Activated naive CD4-positive, alpha-beta T cell treated with anti-CD3 and anti-CD28 coated beads, Interleukin-2, amount 50 U/mL, for 24 hours (primary cell): ENCODE measurements around the gene RPL13.

Source experiments
- H3K27ac Mint-ChIP-seq: one replicate; pipeline ENCODE4 v1.8.0; 2021; ENCODE audit warnings: mild to moderate bottlenecking, mixed read lengths
- H3K27me3 Mint-ChIP-seq: one replicate; pipeline ENCODE4 v1.8.0; 2021; ENCODE audit warnings: mixed read lengths
- H3K36me3 Mint-ChIP-seq: one replicate; pipeline ENCODE4 v1.8.0; 2021; ENCODE audit warnings: mixed read lengths
- H3K4me1 Mint-ChIP-seq: one replicate; pipeline ENCODE4 v1.8.0; 2021; ENCODE audit warnings: mixed read lengths
- H3K4me3 Mint-ChIP-seq: one replicate; pipeline ENCODE4 v1.8.0; 2021; ENCODE audit warnings: mild to moderate bottlenecking, mixed read lengths
- H3K9me3 Mint-ChIP-seq: one replicate; pipeline ENCODE4 v1.8.0; 2021; ENCODE audit warnings: mixed read lengths

The RPL13 gene

DNA sequence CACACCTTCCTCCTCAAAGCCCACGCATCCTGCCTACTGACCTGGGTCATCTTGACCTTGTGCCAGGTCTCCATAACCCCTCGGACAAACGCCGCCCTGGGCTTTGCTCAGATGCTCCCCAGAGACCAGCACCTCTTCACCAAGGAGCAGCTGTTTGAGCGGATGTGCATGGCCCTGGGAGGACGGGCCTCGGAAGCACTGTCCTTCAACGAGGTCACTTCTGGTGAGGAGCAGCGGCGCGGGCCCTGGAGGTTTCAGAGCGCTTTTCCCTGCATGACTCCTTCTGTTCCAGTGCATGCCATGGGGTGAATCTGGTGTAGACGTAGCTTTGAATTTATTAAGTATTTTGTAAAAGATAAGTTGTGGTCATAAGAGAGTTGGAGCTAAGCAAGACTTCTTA lies 7.6 kb upstream of the RPL13 start:
- Mint-ChIP-seq H3K27ac (no peak overlapping the region), H3K36me3 (peaks cover 2% of the 10 kb centered on the region), H3K9me3 (no peaks in the 10 kb centered on the region), H3K4me3 (no peak overlapping the region), H3K4me1 (peaks cover 31% of the 10 kb centered on the region), H3K27me3 (no peaks in the 10 kb centered on the region)

- H3K27ac Mint-ChIP-seq = no peak overlapping the region
- H3K4me3 Mint-ChIP-seq = no peak overlapping the region
- H3K27me3 Mint-ChIP-seq = no peaks in the 10 kb centered on the region
- H3K36me3 Mint-ChIP-seq = peaks cover 2% of the 10 kb centered on the region
- H3K9me3 Mint-ChIP-seq = no peaks in the 10 kb centered on the region
- H3K4me1 Mint-ChIP-seq = peaks cover 23% of the 10 kb centered on the region
Measured at GRCh38 chr16:89553733-89554132, 6.7 kb upstream of the RPL13 start.

GRCh38 chr16:89554343-89554742 lies 6.1 kb upstream of the RPL13 start:
- Mint-ChIP-seq H3K4me3 (no peak overlapping the region), H3K27ac (no peak overlapping the region), H3K36me3 (no peaks in the 10 kb centered on the region), H3K27me3 (no peaks in the 10 kb centered on the region), H3K9me3 (no peaks in the 10 kb centered on the region), H3K4me1 (peaks cover 17% of the 10 kb centered on the region)

DNA sequence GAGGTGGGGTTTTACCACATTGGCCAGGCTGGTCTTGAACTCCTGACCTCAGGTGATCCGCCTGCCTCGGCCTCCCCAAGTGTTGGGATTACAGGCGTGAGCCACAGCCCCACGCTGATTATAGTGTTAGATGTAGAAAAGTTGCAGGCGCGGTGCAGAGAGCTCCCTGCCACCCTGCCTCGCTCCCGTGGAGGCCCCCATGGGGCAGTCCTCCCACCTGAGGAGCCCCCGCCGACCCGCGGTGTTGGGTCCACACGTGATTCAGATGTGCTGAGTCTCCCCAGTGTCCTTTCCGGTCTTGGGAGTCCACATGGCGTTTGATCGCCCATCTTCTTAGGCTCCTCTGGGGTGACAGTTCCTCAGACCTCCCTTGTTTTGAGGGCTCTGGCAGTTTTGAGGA lies 5.2 kb upstream of the RPL13 start:
- Mint-ChIP-seq H3K4me3 (no peak overlapping the region), H3K36me3 (no peaks in the 10 kb centered on the region), H3K9me3 (no peaks in the 10 kb centered on the region), H3K27me3 (no peaks in the 10 kb centered on the region), H3K4me1 (peaks cover 7% of the 10 kb centered on the region), H3K27ac (no peak overlapping the region)

- Mint-ChIP-seq H3K4me1 (peaks cover 7% of the 10 kb centered on the region), H3K36me3 (no peaks in the 10 kb centered on the region), H3K27me3 (no peaks in the 10 kb centered on the region), H3K4me3 (no peak overlapping the region), H3K9me3 (no peaks in the 10 kb centered on the region), H3K27ac (no peak overlapping the region)
Measured at GRCh38 chr16:89555780-89556179, 4.7 kb upstream of the RPL13 start.

DNA sequence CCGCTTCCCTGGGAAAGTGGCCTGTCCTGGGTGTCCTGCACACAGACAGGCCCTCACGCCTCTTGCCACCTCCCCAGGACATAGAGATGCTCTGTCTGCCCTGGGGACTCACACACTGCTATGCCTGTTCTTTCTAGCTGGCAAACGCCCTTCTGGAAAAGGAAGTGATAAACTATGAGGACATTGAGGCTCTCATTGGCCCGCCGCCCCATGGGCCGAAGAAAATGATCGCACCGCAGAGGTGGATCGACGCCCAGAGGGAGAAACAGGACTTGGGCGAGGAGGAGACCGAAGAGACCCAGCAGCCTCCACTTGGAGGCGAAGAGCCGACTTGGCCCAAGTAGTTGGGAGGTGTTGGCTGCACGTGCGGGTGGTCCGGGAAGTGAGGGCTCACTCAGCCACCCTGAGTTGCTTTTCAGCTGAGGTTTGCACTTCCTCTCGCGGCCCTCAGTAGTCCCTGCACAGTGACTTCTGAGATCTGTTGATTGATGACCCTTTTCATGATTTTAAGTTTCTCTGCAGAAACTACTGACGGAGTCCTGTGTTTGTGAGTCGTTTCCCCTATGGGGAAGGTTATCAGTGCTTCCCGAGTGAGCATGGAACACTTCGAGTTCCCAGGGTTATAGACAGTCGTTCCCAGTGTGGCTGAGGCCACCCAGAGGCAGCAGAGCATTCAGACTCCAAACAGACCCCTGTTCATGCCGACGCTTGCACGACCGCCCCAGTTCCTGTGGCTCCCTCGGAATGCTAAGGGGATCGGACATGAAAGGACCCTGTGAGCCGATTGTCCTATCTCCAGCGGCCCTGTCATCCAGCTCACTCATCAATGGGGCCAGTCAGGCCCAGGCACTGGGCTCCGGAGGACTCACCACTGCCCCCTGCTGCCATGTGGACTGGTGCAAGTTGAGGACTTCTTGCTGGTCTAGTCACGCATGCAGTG lies 3.5 kb upstream of the RPL13 start:
- Mint-ChIP-seq H3K27me3 (no peaks in the 10 kb centered on the region), H3K4me3 (peak overlapping the region; percentile 54), H3K36me3 (peaks cover 8% of the 10 kb centered on the region), H3K27ac (peak overlapping the region; percentile 46), H3K4me1 (peaks cover 10% of the 10 kb centered on the region), H3K9me3 (no peaks in the 10 kb centered on the region)

DNA sequence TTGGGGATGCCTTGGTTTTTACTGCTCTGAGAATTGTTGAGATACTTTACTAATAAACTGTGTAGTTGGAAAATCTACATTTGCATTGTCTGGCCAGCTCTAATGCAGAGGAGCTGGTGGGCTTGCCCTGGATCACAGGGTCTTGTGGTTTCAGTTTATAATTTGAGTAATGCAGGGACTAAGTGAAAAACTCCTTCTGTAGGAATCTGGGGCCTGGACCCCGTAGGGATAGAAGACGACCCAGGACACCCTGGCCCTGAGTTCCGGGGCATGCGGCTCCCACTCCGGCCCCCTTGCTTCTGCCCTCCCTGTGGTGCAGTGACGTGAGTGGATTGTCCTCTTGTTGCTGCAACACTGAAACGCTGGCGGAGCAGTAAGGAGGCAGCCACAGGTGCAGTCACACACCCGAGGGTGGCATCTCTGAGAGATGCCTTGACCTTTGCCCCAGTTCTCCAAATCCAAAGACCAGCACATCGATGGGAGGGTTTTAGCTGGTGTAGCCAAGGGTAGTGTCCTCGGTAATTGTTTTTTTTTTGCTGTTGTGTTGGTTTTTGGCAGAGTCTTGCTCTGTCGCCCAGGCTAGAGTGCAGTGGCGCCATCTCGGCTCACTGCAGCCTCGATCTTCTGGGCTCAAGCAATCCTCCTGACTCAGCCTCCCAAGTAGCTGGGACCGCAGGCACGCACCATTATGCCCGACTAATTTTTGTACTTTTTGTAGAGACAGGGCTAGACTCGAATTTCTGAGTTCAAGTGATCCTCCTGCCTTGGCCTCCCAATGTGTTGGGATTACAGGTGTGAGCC lies 2.6 kb upstream of the RPL13 start:
- Mint-ChIP-seq H3K27ac (peak overlapping the region; percentile 46), H3K9me3 (no peaks in the 10 kb centered on the region), H3K36me3 (peaks cover 16% of the 10 kb centered on the region), H3K27me3 (no peaks in the 10 kb centered on the region), H3K4me3 (peak overlapping the region; percentile 54), H3K4me1 (peaks cover 17% of the 10 kb centered on the region)

DNA sequence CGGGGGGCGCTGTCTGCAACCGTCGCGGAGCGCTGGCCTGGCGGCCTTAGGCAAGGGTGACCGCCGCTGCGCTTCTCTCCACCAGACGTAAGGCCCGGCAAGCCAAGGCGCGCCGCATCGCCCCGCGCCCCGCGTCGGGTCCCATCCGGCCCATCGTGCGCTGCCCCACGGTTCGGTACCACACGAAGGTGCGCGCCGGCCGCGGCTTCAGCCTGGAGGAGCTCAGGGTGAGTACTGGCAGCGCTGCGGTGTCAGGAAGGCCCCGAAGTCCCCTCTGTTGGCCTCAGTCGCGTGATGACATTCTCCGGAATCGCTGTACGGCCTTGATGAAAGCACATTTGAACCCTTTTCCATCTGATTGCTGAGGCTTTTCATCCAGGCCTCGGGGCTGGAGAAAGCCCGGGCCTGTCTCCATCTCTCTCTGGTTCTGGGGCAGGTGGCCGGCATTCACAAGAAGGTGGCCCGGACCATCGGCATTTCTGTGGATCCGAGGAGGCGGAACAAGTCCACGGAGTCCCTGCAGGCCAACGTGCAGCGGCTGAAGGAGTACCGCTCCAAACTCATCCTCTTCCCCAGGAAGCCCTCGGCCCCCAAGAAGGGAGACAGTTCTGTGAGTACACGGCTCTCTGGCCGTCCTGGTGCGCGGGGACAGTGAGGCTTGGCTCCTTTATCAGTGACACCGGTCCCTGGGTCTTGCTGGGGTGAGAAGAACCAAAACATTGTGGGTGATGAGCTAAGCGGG lies 831 bp downstream of the RPL13 start:
- Mint-ChIP-seq H3K4me3 (peak overlapping the region; percentile 98), H3K4me1 (peaks cover 51% of the 10 kb centered on the region), H3K27me3 (no peaks in the 10 kb centered on the region), H3K9me3 (no peaks in the 10 kb centered on the region), H3K36me3 (peaks cover 22% of the 10 kb centered on the region), H3K27ac (peak overlapping the region; percentile 94)

DNA sequence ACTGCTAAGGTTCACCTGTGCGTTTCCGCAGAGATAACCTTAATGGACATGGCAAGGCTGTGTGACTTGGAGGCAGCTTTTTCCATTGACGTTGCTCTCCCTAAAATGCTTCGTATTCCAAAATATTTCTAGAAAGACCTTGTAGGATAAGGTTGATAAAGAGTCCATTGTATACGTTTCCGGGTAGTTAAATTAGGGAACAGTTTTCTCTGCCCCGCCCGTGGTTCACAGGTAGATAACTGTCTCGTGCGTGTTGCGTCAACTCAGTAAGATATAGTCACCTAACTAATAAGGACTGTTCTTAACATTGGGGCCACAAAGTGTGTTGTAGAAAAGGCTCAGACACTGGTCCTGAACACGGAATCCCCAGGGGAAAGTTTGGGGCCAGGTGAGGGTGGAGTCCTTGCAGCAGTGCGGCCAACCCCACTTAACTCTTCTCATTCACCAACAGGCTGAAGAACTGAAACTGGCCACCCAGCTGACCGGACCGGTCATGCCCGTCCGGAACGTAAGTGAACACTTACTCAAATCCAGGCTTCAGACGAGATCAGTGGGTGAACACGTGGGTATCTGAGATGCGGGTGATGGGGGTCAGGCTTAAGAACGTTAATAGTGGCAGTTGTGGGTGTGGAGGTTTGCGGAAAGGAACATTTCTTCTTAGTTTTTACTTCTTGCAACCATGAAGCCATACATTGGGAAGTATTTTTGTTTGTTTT lies 1.6 kb downstream of the RPL13 start:
- Mint-ChIP-seq H3K9me3 (no peaks in the 10 kb centered on the region), H3K27me3 (no peaks in the 10 kb centered on the region)

GRCh38 chr16:89562939-89563338 lies 2.5 kb downstream of the RPL13 start:
- no peaks in the 10 kb centered on the region for H3K27me3 Mint-ChIP-seq
- H3K36me3 Mint-ChIP-seq = peaks cover 22% of the 10 kb centered on the region
- peaks cover 45% of the 10 kb centered on the region for H3K4me1 Mint-ChIP-seq
- peak overlapping the region; percentile 98 for H3K4me3 Mint-ChIP-seq
- peak overlapping the region; percentile 94 for H3K27ac Mint-ChIP-seq
- no peaks in the 10 kb centered on the region for H3K9me3 Mint-ChIP-seq

More for the DNA sequence above, 1.6 kb downstream of the RPL13 start:
- Mint-ChIP-seq H3K4me1 (peaks cover 52% of the 10 kb centered on the region), H3K36me3 (peaks cover 22% of the 10 kb centered on the region), H3K4me3 (peak overlapping the region; percentile 98), H3K27ac (peak overlapping the region; percentile 94)

GRCh38 chr16:89563639-89564392 lies 3.3 kb downstream of the RPL13 start:
- H3K9me3 Mint-ChIP-seq = no peaks in the 10 kb centered on the region
- H3K36me3 Mint-ChIP-seq = peaks cover 22% of the 10 kb centered on the region
- H3K27ac Mint-ChIP-seq = peak overlapping the region; percentile 86
- H3K27me3 Mint-ChIP-seq = no peaks in the 10 kb centered on the region
- peaks cover 45% of the 10 kb centered on the region for H3K4me1 Mint-ChIP-seq
- peak overlapping the region; percentile 98 for H3K4me3 Mint-ChIP-seq

DNA sequence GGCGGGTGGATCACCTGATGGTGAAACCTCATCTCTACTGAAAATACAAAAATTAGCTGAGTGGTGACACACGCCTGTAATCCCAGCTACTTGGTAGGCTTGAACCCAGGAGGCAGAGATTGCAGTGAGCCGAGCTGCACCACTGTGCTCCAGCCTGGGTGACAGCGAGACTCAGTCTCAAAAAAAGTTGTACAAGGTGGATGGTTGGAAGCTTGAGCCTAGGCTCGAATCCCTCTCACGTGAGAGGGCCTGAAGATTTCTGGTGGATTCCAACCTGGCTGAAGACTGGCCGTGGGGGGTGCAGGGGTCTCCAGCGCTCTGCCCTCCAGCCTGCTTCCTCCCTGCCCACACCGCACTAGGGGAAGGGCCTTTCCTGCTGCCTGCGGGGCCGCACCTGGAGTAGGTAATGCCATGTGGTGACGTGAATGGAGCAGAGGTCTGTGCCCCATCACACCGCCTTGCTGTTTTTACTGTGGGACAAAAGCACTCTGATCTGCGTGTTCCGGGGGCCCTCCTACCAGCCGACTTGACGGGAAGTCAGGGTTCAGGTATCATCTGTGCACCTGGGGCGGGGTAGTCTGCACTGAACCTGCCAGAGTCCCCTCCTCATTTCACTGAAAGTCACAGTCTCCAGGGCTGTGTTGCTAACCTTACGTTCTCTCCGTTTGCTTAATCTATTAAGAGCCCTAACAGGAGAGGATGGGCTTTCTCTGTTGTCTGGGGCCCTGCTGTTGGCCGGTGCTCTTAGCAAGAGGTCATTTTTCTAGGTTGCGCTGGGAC lies 4.2 kb downstream of the RPL13 start:
- Mint-ChIP-seq H3K27me3 (no peaks in the 10 kb centered on the region), H3K36me3 (peaks cover 22% of the 10 kb centered on the region), H3K4me3 (peak overlapping the region; percentile 98), H3K4me1 (peaks cover 45% of the 10 kb centered on the region), H3K27ac (peak overlapping the region; percentile 96), H3K9me3 (no peaks in the 10 kb centered on the region)

- peaks cover 45% of the 10 kb centered on the region for H3K4me1 Mint-ChIP-seq
- peaks cover 22% of the 10 kb centered on the region for H3K36me3 Mint-ChIP-seq
- H3K9me3 Mint-ChIP-seq = no peaks in the 10 kb centered on the region
- peak overlapping the region; percentile 96 for H3K27ac Mint-ChIP-seq
- H3K4me3 Mint-ChIP-seq = peak overlapping the region; percentile 98
- no peaks in the 10 kb centered on the region for H3K27me3 Mint-ChIP-seq
Measured at GRCh38 chr16:89565256-89565505, 4.7 kb downstream of the RPL13 start.
